PFSK-1 (cell line): ENCODE data around the gene COL18A1.

Experiments
- FOXP2 ChIP-seq: optimal IDR thresholded peaks from 2 replicates; pipeline ENCODE3; 2011; ENCODE audit warnings: borderline replicate concordance, control low read depth, inconsistent platforms; ENCODE audit not compliant: insufficient read depth; ENCODE audit errors: extremely low read length, extremely low read depth
- POLR2AphosphoS5 ChIP-seq: IDR thresholded peaks from 2 replicates; pipeline ENCODE4 v1.6.1; 2012; ENCODE audit warnings: low read depth, mild to moderate bottlenecking, control low read depth, low read length, moderate library complexity
- SIN3A ChIP-seq: IDR thresholded peaks from 2 replicates; pipeline ENCODE4 v1.6.1; 2012; ENCODE audit warnings: mild to moderate bottlenecking, low read length, moderate library complexity, borderline replicate concordance; ENCODE audit not compliant: insufficient read depth
- TAF1 ChIP-seq: IDR thresholded peaks from 2 replicates; pipeline ENCODE4 v1.6.1; 2012; ENCODE audit warnings: low read length, control low read depth, borderline replicate concordance; ENCODE audit not compliant: insufficient read depth
- TF ChIP-seq, protein P1 (sequence below), 2 experiments: IDR thresholded peaks; 2 replicates each; pipeline versions ENCODE4 v1.6.1 to v1.8.0; 2011 to 2012; ENCODE audit warnings: low read depth in 2 of 2, low read length in 2 of 2, control low read depth in 1 of 2, inconsistent platforms in 1 of 2, mild to moderate bottlenecking in 1 of 2, moderate library complexity in 1 of 2; ENCODE audit not compliant: insufficient read depth in 1 of 2

COL18A1 gene

DNA sequence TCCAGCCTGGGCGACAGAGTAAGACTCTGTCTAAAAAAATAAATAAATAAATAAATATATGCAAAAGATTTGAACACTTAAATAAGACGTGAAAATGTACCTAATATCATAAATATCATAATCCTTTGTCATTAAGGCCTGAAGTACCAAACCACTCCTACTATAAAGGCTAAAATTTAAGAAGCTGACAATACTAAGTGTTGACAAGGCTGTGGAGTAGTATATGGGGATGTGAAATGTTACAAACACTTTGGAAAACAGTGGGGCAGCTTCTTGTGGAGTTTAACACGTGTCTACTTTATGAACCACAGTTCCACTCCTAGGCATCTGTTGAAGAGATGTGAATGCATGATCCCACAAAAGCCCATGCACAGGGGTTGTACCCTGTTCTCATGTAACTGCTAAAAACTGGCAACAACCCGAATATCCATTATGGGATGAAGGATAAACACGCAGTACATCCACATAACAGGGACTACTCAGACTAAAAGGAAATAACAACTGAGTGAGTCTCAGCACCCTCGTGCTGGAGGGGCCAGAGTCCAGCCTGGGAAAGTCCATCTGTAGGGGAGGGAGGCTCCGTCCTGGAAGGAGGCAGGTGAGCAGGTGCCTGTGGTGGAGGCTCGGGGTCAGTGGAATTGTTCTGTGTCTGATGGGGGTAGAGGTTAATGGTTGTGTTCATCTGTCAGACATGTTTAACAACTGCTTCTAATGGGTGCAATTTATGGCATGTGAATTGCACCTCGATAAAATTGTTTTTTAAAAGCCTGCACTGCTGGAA is 143.9 kb downstream of the COL18A1 start:
- no peak for TF ChIP-seq FOXP2
- TF ChIP-seq TAF1 = no peak
- TF ChIP-seq POLR2AphosphoS5 = no peak
- TF ChIP-seq, protein P1, sequence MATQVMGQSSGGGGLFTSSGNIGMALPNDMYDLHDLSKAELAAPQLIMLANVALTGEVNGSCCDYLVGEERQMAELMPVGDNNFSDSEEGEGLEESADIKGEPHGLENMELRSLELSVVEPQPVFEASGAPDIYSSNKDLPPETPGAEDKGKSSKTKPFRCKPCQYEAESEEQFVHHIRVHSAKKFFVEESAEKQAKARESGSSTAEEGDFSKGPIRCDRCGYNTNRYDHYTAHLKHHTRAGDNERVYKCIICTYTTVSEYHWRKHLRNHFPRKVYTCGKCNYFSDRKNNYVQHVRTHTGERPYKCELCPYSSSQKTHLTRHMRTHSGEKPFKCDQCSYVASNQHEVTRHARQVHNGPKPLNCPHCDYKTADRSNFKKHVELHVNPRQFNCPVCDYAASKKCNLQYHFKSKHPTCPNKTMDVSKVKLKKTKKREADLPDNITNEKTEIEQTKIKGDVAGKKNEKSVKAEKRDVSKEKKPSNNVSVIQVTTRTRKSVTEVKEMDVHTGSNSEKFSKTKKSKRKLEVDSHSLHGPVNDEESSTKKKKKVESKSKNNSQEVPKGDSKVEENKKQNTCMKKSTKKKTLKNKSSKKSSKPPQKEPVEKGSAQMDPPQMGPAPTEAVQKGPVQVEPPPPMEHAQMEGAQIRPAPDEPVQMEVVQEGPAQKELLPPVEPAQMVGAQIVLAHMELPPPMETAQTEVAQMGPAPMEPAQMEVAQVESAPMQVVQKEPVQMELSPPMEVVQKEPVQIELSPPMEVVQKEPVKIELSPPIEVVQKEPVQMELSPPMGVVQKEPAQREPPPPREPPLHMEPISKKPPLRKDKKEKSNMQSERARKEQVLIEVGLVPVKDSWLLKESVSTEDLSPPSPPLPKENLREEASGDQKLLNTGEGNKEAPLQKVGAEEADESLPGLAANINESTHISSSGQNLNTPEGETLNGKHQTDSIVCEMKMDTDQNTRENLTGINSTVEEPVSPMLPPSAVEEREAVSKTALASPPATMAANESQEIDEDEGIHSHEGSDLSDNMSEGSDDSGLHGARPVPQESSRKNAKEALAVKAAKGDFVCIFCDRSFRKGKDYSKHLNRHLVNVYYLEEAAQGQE (IDR thresholded peaks at IDR 0.05; ENCODE audit: insufficient read depth in 1 of 2, low read depth in 2 of 2, low read length in 2 of 2) = no peak
- no peak for TF ChIP-seq SIN3A

DNA sequence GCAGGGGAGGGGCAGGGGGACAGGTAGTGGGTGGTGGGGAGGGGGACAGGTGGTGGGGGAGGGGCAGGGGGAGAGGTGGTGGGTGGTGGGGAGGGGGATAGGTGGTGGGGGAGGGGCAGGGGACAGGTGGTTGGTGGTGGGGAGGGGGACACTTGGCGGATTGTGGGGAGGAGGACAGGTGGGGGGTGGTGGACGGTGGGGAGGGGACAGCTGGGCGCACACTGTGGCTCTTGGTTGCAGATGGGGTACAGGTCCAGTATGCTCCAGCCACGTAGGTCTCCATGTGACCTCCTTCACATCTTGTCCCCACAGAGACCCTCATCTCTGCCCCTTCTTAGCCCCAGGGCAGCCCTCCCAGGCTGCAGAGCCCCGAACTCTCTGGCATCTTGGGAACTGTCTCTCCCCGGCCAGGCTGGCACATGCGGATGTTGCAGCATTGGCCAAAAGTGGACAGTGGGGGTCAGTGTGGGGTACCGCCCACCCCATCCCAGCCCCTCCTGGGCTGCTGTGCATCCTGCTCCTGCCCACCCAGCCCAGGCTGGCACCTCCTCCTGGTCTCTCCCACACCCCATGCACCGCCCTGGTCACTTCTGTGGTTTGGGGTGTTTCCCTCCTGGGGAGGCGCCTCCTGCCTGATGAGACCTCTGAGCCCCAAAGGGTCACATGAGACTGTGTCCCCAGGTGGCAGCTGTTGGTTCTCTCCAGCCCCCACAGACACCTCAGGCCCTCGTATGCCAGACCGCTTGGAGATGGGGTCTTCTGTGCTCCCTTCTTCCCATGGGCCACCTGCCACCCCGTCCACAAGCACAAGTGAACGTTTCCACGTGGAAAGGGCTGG is 144.9 kb downstream of the COL18A1 start:
- TF ChIP-seq TAF1 (no peak), SIN3A (no peak), POLR2AphosphoS5 (no peak), FOXP2 (no peak)
- TF ChIP-seq, protein P1 (IDR thresholded peaks at IDR 0.05; ENCODE audit: insufficient read depth in 1 of 2, low read depth in 2 of 2, low read length in 2 of 2) = no peak

DNA sequence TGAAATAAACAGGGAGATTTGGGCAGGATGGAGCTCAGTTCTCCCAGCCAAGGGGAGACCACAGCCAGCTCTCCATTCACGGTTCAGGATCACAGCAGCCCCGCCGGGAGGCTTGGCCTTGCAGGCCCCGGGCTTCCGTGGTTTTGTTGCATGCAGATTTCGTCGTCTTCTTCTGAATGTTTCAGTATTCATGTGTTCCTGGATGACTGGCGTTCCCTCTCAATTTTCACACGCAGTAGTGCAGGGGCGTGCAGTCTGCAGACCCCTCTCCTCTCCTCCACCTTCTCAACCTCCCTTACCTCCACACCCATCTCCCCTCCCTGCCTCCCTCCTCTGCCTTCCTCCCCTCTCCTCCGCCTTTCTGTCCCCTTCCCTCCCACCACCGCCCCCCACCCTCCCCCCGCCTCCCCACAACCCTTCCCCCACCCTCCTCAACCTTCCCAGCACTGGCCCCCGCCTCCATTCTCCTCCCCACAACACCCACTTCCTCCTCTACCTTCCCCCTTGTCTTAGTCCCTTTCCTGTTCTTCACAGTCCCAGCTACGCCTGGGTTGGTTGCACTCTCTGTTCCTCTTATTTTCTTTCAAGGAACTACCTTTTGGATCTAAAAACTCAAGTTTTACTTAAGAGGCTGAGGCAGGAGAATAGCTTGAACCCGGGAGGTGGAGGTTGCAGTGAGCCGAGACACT is 145.7 kb downstream of the COL18A1 start:
- TF ChIP-seq, protein P1 (IDR thresholded peaks at IDR 0.05; ENCODE audit: insufficient read depth in 1 of 2, low read depth in 2 of 2, low read length in 2 of 2) = no peak
- TF ChIP-seq POLR2AphosphoS5 (no peak; the same call in 1 of the 2 replicates), TAF1 (no peak), FOXP2 (no peak), SIN3A (no peak)

DNA sequence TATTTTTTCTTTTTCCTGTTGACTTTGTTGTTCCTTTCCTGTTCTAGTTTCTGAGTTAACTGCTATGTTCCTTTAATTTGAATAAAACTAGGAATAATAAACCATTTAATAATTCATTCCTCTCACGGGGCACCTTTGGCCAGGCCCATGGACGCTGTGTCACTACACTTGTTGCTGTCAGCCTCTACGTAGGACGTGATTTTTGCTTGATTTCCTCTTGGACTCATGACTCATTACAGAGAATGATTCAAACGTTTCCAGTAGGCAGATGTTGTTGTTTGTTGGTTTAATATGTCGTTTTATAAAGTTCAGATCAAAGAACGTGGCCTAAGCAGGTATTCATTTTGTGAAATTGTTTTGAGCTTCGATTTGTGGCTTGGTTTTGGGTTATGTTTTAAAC is 146.4 kb downstream of the COL18A1 start:
- TF ChIP-seq POLR2AphosphoS5 = no peak
- TF ChIP-seq TAF1 = no peak
- no peak for TF ChIP-seq SIN3A
- TF ChIP-seq, protein P1 (IDR thresholded peaks at IDR 0.05; ENCODE audit: insufficient read depth in 1 of 2, low read depth in 2 of 2, low read length in 2 of 2) = no peak
- no peak for TF ChIP-seq FOXP2
